ENCODE measurements around the gene EHD4.

DNA sequence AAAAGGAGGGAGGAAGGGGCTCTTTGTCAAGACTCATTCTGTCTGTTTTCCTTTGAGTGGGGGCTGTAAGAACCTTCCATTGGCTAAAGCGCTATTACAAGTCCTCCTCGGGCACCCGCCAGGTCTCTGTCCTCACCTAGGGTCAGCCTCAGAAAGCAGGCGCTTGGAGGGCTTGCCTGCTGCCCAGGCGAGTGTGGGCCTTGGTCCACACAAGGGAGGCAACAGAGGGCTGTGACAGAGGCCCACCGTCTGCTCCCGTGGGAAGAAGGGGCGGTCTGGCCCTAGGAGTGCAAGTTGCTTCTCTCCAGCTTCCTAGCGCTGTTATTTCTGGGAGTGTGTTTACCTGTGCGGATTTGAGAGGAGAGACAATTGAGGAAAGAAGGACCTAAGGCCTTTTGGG lies 24.0 kb upstream of the EHD4 start:
- TF ChIP-seq, protein P1, sequence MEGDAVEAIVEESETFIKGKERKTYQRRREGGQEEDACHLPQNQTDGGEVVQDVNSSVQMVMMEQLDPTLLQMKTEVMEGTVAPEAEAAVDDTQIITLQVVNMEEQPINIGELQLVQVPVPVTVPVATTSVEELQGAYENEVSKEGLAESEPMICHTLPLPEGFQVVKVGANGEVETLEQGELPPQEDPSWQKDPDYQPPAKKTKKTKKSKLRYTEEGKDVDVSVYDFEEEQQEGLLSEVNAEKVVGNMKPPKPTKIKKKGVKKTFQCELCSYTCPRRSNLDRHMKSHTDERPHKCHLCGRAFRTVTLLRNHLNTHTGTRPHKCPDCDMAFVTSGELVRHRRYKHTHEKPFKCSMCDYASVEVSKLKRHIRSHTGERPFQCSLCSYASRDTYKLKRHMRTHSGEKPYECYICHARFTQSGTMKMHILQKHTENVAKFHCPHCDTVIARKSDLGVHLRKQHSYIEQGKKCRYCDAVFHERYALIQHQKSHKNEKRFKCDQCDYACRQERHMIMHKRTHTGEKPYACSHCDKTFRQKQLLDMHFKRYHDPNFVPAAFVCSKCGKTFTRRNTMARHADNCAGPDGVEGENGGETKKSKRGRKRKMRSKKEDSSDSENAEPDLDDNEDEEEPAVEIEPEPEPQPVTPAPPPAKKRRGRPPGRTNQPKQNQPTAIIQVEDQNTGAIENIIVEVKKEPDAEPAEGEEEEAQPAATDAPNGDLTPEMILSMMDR (IDR thresholded peaks at IDR 0.05; ENCODE audit: low read length) = no peak
- TF ChIP-seq EZH2phosphoT487 (IDR thresholded peaks at IDR 0.05; ENCODE audit: low read length) = no peak
- TF ChIP-seq EZH2 (optimal IDR thresholded peaks at IDR 0.05; ENCODE audit: low read depth, low read length) = no peak

All from MM.1S (cell line).